Keratinocyte (primary cell): ENCODE data around the gene NDUFAF8. TPM values are rescaled to one million over a fixed set of nuclear protein-coding genes. Genes with fewer than 3 reads are reported as not detected.

Experiments used
- DNase-seq: peaks from one replicate; pipeline ENCODE4 v3.0.0-alpha.2; 2011; ENCODE audit warnings: low read depth, missing footprints, low spot score
- FAIRE-seq: peaks from 2 replicates; lab custom pipeline; 2011; peaks lifted over from hg19 to GRCh38; lab: Jason Lieb, UNC
- H2AFZ ChIP-seq: 2 replicates; pipeline ENCODE4 v1.6.0; 2012; ENCODE audit warnings: low read length, control low read depth, inconsistent platforms; ENCODE audit not compliant: control insufficient read depth
- H3K27ac ChIP-seq: 2 replicates; pipeline ENCODE4 v1.5.1; 2011; ENCODE audit warnings: low read length; ENCODE audit not compliant: control insufficient read depth, insufficient read depth
- H3K27me3 ChIP-seq: 3 replicates; pipeline ENCODE4 v1.6.0; 2011; ENCODE audit warnings: low read length; ENCODE audit not compliant: control insufficient read depth, insufficient read depth; ENCODE audit errors: extremely low read depth
- H3K36me3 ChIP-seq, 2 experiments: 2 replicates in 1 of 2; 3 replicates in 1 of 2; pipeline ENCODE4 v1.5.1; 2011; ENCODE audit warnings: low read length in 2 of 2, mild to moderate bottlenecking in 1 of 2; ENCODE audit not compliant: control insufficient read depth in 2 of 2, insufficient read depth in 2 of 2; ENCODE audit errors: extremely low read depth in 1 of 2
- H3K4me1 ChIP-seq: 3 replicates; pipeline ENCODE4 v1.5.1; 2011; ENCODE audit warnings: low read length; ENCODE audit not compliant: control insufficient read depth, insufficient read depth; ENCODE audit errors: extremely low read depth
- H3K4me2 ChIP-seq: 3 replicates; pipeline ENCODE4 v1.6.0; 2011; ENCODE audit warnings: low read depth, low read length; ENCODE audit not compliant: control insufficient read depth, insufficient read depth; ENCODE audit errors: extremely low read depth
- H3K4me3 ChIP-seq, 3 experiments: fragments of 200-600 bp in 1 of 3; sonication (generic) in 1 of 3; 2 replicates in 2 of 3; 3 replicates in 1 of 3; pipeline ENCODE4 v1.5.1; 2011 to 2016; ENCODE audit warnings: low read length in 3 of 3, mild to moderate bottlenecking in 3 of 3, control low read depth in 2 of 3, inconsistent platforms in 1 of 3, low read depth in 1 of 3, mixed read lengths in 1 of 3, mixed run types in 1 of 3, moderate library complexity in 1 of 3; ENCODE audit not compliant: control insufficient read depth in 2 of 3, insufficient read depth in 2 of 3; ENCODE audit errors: extremely low read depth in 1 of 3
- H3K79me2 ChIP-seq: 2 replicates; pipeline ENCODE4 v1.6.0; 2012; ENCODE audit warnings: low read length; ENCODE audit not compliant: control insufficient read depth, insufficient read depth
- H3K9ac ChIP-seq: 3 replicates; pipeline ENCODE4 v1.6.0; 2011; ENCODE audit warnings: low read length; ENCODE audit not compliant: control insufficient read depth, insufficient read depth; ENCODE audit errors: extremely low read depth
- H3K9me1 ChIP-seq: 3 replicates; pipeline ENCODE4 v1.6.0; 2011; ENCODE audit warnings: low read length; ENCODE audit not compliant: control insufficient read depth, insufficient read depth; ENCODE audit errors: extremely low read depth
- H3K9me3 ChIP-seq: 2 replicates; pipeline ENCODE4 v1.5.1; 2012; ENCODE audit warnings: low read depth, low read length; ENCODE audit not compliant: control insufficient read depth
- H4K20me1 ChIP-seq: 3 replicates; pipeline ENCODE4 v1.6.0; 2011; ENCODE audit warnings: low read length; ENCODE audit not compliant: control insufficient read depth, insufficient read depth; ENCODE audit errors: extremely low read depth
- EZH2 ChIP-seq: IDR thresholded peaks from one replicate; pipeline ENCODE4 v1.6.1; 2012; ENCODE audit warnings: inconsistent platforms, mild to moderate bottlenecking, low read length, moderate library complexity
- dilution Hi-C: fragments of 300-500 bp; cut with MboI; formaldehyde crosslinking; loops from one replicate; pipeline ENCODE4 v1.7.0; 2020; ENCODE audit warnings: low sequenced_read_pairs; ENCODE audit not compliant: extremely low pct_ligation_motif_present
- polyA plus RNA-seq, 5 experiments: library from polyadenylated mRNA; depleted of rRNA in 3 of 5; stranded (reverse) in 3 of 5; stranded (forward) in 1 of 5; unstranded in 1 of 5; fragments of >200 nt; gene quantifications; 1 replicate in 1 of 5; 2 replicates in 3 of 5; 3 replicates in 1 of 5; pipeline versions ENCODE4 v1.2.1 to v1.2.3, GENCODE V29; 2011 to 2012; ENCODE audit warnings: missing spikeins in 2 of 5, low read depth in 1 of 5, low replicate concordance in 1 of 5
- TF ChIP-seq, protein P1 (sequence below), 3 experiments: IDR thresholded peaks in 1 of 3; conservative IDR thresholded peaks in 1 of 3; optimal IDR thresholded peaks in 1 of 3; 2 replicates in 2 of 3; 3 replicates in 1 of 3; pipeline versions ENCODE3 to v1.5.1; 2011; ENCODE audit warnings: low read length in 3 of 3, mild to moderate bottlenecking in 3 of 3, moderate library complexity in 2 of 3, control low read depth in 1 of 3, inconsistent platforms in 1 of 3; ENCODE audit not compliant: insufficient read depth in 2 of 3; ENCODE audit errors: extremely low read depth in 1 of 3

Gene NDUFAF8
- polyA plus RNA-seq, 1 donor (not counting 4 experiments of a cell fraction or from before 2014, with no cell fraction given): 171 TPM

DNA sequence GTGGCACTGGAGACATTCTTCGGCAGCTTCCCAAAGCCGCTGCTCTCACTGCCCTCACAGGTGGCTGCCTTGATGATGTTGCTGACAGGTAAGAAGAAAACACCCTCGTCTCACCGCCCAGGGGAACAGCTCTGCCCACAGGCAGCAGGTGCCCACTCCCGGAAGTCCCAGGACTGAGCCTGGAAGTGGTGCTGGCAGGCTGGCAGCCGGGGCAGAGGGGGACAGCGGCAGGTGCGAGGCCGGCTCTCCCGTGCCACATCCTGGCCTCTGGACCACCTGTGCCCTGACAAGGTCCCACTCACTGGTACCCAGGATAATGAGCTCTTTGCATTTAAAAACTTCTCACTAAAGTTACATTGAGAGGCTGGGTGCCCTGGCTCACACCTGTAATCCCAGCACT lies 36.8 kb upstream of the NDUFAF8 start:
- no peak for FAIRE-seq
- dilution Hi-C loops: no loop called here
- H3K36me3 ChIP-seq: peaks cover 0 to 5% of the 10 kb centered on the region in 2 experiments
- no peaks in the 10 kb centered on the region for H4K20me1 ChIP-seq
- H3K9me1 ChIP-seq: no peaks in the 10 kb centered on the region
- H2AFZ ChIP-seq: no peak overlapping the region
- no peaks in the 10 kb centered on the region for H3K27me3 ChIP-seq
- H3K9me3 ChIP-seq: no peaks in the 10 kb centered on the region
- no peaks in the 10 kb centered on the region for H3K79me2 ChIP-seq
- no peak for DNase-seq
- H3K4me3 ChIP-seq: no peak overlapping the region
- no peak overlapping the region for H3K9ac ChIP-seq
- H3K27ac ChIP-seq: no peak overlapping the region
- no peak for TF ChIP-seq EZH2
- TF ChIP-seq, protein P1, sequence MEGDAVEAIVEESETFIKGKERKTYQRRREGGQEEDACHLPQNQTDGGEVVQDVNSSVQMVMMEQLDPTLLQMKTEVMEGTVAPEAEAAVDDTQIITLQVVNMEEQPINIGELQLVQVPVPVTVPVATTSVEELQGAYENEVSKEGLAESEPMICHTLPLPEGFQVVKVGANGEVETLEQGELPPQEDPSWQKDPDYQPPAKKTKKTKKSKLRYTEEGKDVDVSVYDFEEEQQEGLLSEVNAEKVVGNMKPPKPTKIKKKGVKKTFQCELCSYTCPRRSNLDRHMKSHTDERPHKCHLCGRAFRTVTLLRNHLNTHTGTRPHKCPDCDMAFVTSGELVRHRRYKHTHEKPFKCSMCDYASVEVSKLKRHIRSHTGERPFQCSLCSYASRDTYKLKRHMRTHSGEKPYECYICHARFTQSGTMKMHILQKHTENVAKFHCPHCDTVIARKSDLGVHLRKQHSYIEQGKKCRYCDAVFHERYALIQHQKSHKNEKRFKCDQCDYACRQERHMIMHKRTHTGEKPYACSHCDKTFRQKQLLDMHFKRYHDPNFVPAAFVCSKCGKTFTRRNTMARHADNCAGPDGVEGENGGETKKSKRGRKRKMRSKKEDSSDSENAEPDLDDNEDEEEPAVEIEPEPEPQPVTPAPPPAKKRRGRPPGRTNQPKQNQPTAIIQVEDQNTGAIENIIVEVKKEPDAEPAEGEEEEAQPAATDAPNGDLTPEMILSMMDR (optimal IDR thresholded peaks at IDR 0.05 in 1 of 3, IDR thresholded peaks at IDR 0.05 in 1 of 3, conservative IDR thresholded peaks at IDR 0.05 in 1 of 3; ENCODE audit: extremely low read depth in 1 of 3, insufficient read depth in 2 of 3, low read length in 3 of 3): no peak
- H3K4me1 ChIP-seq: no peaks in the 10 kb centered on the region
- H3K4me2 ChIP-seq: no peak overlapping the region

DNA sequence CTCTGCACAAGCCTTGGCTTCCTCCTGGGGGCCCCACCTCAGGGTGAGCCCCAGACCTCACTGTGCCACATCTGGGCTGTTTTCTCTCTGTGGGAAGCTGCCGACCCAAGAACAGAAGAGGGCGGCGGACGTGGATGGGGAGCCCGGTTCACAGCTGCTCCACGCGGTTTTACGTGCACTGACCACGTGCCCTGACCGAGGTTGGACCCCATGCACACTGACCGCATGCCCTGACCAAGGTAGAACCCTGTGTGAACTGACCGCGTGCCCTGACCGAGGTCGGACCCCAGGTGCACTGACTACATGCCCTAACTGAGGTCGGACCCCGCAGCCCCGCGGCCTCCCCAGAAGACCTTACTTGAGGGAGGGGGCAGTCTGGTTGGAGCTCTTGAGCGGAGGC lies 36.0 kb upstream of the NDUFAF8 start:
- H2AFZ ChIP-seq: no peak overlapping the region
- no peaks in the 10 kb centered on the region for H3K9me3 ChIP-seq
- H3K27me3 ChIP-seq: no peaks in the 10 kb centered on the region
- no peaks in the 10 kb centered on the region for H3K79me2 ChIP-seq
- dilution Hi-C loops: no loop called here
- no peak overlapping the region for H3K9ac ChIP-seq
- DNase-seq (no peak), FAIRE-seq (no peak)
- no peaks in the 10 kb centered on the region for H3K9me1 ChIP-seq
- no peaks in the 10 kb centered on the region for H4K20me1 ChIP-seq
- peaks cover 0 to 5% of the 10 kb centered on the region in 2 experiments for H3K36me3 ChIP-seq
- H3K27ac ChIP-seq: no peak overlapping the region
- no peak overlapping the region for H3K4me3 ChIP-seq
- no peak overlapping the region for H3K4me2 ChIP-seq
- TF ChIP-seq, protein P1 (optimal IDR thresholded peaks at IDR 0.05 in 1 of 3, IDR thresholded peaks at IDR 0.05 in 1 of 3, conservative IDR thresholded peaks at IDR 0.05 in 1 of 3; ENCODE audit: extremely low read depth in 1 of 3, insufficient read depth in 2 of 3, low read length in 3 of 3): no peak
- H3K4me1 ChIP-seq: no peaks in the 10 kb centered on the region
